HUES64 (cell line): ENCODE results near the gene DGKI.
"Not testable (repeated sequence)": the region's sequence is repeated elsewhere in the genome, so short reads cannot be mapped to it uniquely, and the experiment has no call there.

Experiments
- H3K27ac ChIP-seq: 2 replicates; pipeline ENCODE4 v1.7.0; 2013; ENCODE audit warnings: low read depth, low read length, inconsistent platforms
- H3K27me3 ChIP-seq: 2 replicates; pipeline ENCODE4 v1.6.1; 2013; ENCODE audit warnings: mild to moderate bottlenecking, low read length; ENCODE audit not compliant: insufficient read depth
- H3K36me3 ChIP-seq: 2 replicates; pipeline ENCODE4 v1.6.1; 2013; ENCODE audit warnings: mild to moderate bottlenecking, low read length; ENCODE audit not compliant: insufficient read depth
- H3K4me1 ChIP-seq: 2 replicates; pipeline ENCODE4 v1.6.1; 2013; ENCODE audit warnings: mild to moderate bottlenecking, low read length, moderate library complexity; ENCODE audit not compliant: insufficient read depth
- H3K4me3 ChIP-seq: 2 replicates; pipeline ENCODE4 v1.5.1; 2013; ENCODE audit warnings: mild to moderate bottlenecking, low read length, moderate library complexity
- H3K9ac ChIP-seq: 2 replicates; pipeline ENCODE4 v1.6.1; 2013; ENCODE audit warnings: mild to moderate bottlenecking, low read depth, low read length
- H3K9me3 ChIP-seq: 2 replicates; pipeline ENCODE4 v1.6.1; 2013; ENCODE audit warnings: low read depth, low read length; ENCODE audit not compliant: insufficient read depth
- WGBS: fragments of 150-250, 120-280 bp; methylation state at CpG from one replicate; pipeline ENCODE4 v1.1.7; 2013; ENCODE audit warnings: missing lambda C conversion rate; 5-methylcytosine and 5-hydroxymethylcytosine counted together

DGKI gene

GRCh38 chr7:137832990-137833389 lies 13.8 kb downstream of the DGKI start:
- H3K36me3 ChIP-seq, H3K4me3 ChIP-seq, H3K27me3 ChIP-seq, H3K27ac ChIP-seq, H3K4me1 ChIP-seq, H3K9ac ChIP-seq: not testable (repeated sequence)
- 91% methylated on average over 2 of the region's 2 CpGs for WGBS
- peaks cover 31% of the 10 kb centered on the region for H3K9me3 ChIP-seq

DNA sequence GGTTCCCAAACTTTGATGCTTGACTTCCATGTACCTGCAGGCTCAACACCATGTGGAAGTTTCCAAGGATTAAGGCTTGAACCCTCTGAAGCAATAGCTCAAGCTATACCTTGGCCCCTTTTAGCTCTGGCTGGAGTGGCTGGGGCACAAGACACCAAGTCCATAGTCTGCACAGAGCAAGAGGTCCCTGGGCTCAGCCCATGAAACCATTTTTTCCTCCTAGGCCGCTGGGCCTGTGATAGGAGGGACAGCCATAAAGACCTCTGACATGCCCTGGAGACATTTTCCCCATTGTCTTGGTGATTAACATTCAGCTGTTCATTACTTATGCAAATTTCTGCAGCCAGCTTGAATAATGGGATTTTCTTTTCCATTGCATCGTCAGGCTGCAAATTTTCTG lies 14.4 kb downstream of the DGKI start:
- H3K9me3 ChIP-seq = peaks cover 31% of the 10 kb centered on the region
- no peaks in the 10 kb centered on the region for H3K27me3 ChIP-seq
- H3K4me3 ChIP-seq = no peak overlapping the region
- H3K9ac ChIP-seq = no peak overlapping the region
- H3K36me3 ChIP-seq = no peaks in the 10 kb centered on the region
- H3K4me1 ChIP-seq = no peaks in the 10 kb centered on the region
- no peak overlapping the region for H3K27ac ChIP-seq
- 96% methylated on average over 2 of the region's 2 CpGs for WGBS

GRCh38 chr7:137831555-137831954 lies 15.2 kb downstream of the DGKI start:
- not testable (repeated sequence) for H3K4me3 ChIP-seq, H3K9ac ChIP-seq, H3K4me1 ChIP-seq, H3K36me3 ChIP-seq, H3K27ac ChIP-seq, H3K27me3 ChIP-seq
- peaks cover 31% of the 10 kb centered on the region for H3K9me3 ChIP-seq
- 80% methylated on average over 1 of the region's 1 CpG for WGBS

GRCh38 chr7:137829337-137829992 lies 17.3 kb downstream of the DGKI start:
- H3K27ac ChIP-seq = no peak overlapping the region
- peaks cover 31% of the 10 kb centered on the region for H3K9me3 ChIP-seq
- no peak overlapping the region for H3K9ac ChIP-seq
- 96% methylated on average over 7 of the region's 7 CpGs for WGBS
- no peaks in the 10 kb centered on the region for H3K27me3 ChIP-seq
- no peaks in the 10 kb centered on the region for H3K4me1 ChIP-seq
- no peak overlapping the region for H3K4me3 ChIP-seq
- no peaks in the 10 kb centered on the region for H3K36me3 ChIP-seq

GRCh38 chr7:137828456-137828855 lies 18.3 kb downstream of the DGKI start:
- Histone ChIP-seq H3K27me3 (no peaks in the 10 kb centered on the region), H3K36me3 (no peaks in the 10 kb centered on the region), H3K27ac (no peak overlapping the region), H3K9ac (no peak overlapping the region), H3K4me3 (no peak overlapping the region), H3K4me1 (no peaks in the 10 kb centered on the region), H3K9me3 (peaks cover 26% of the 10 kb centered on the region)
- WGBS = 95% methylated on average over 1 of the region's 1 CpG

- Histone ChIP-seq H3K9ac (no peak overlapping the region), H3K27me3 (no peaks in the 10 kb centered on the region)
Measured at GRCh38 chr7:137825489-137825888, 21.3 kb downstream of the DGKI start.

GRCh38 chr7:137820677-137821420 lies 25.9 kb downstream of the DGKI start:
- Histone ChIP-seq H3K4me1 (peaks cover 23% of the 10 kb centered on the region), H3K9ac (peak overlapping the region; percentile 56), H3K36me3 (no peaks in the 10 kb centered on the region), H3K9me3 (no peaks in the 10 kb centered on the region), H3K4me3 (peak overlapping the region; percentile 21; the same call in 1 of the 2 replicates), H3K27ac (peak overlapping the region; percentile 84), H3K27me3 (no peaks in the 10 kb centered on the region)
- WGBS = 6% methylated on average over 8 of the region's 8 CpGs

More at GRCh38 chr7:137825489-137825888, 21.3 kb downstream of the DGKI start:
- Histone ChIP-seq H3K27ac (no peak overlapping the region), H3K36me3 (no peaks in the 10 kb centered on the region), H3K9me3 (no peaks in the 10 kb centered on the region), H3K4me3 (no peak overlapping the region), H3K4me1 (peaks cover 14% of the 10 kb centered on the region)
- 79% methylated on average over 3 of the region's 3 CpGs for WGBS

GRCh38 chr7:137820156-137820555 lies 26.6 kb downstream of the DGKI start:
- peaks cover 23% of the 10 kb centered on the region for H3K4me1 ChIP-seq

DNA sequence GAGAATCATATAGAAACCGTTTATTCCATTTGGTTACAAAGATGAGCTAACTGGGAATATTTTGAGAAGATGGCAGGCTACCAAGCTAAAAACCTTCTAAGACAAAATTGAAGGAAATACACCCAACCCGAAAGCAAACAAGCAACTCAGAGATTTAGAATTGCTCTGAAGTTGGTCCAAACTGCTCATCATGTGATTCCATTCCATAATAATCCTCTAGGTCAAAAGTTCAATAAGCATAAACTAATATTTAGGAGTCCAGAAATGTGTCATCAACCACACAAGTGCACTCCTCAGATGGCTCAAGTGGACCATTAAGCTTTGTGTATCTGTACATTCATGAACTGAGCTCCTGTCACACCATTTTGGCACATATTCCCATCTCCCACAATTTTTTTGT lies 28.7 kb downstream of the DGKI start:
- no peak overlapping the region for H3K27ac ChIP-seq
- no peaks in the 10 kb centered on the region for H3K9me3 ChIP-seq
- 95% methylated on average over 2 of the region's 2 CpGs for WGBS
- no peaks in the 10 kb centered on the region for H3K27me3 ChIP-seq
- H3K9ac ChIP-seq = no peak overlapping the region
- H3K4me1 ChIP-seq = peaks cover 23% of the 10 kb centered on the region
- no peaks in the 10 kb centered on the region for H3K36me3 ChIP-seq
- H3K4me3 ChIP-seq = no peak overlapping the region

More at GRCh38 chr7:137820156-137820555, 26.6 kb downstream of the DGKI start:
- no peaks in the 10 kb centered on the region for H3K27me3 ChIP-seq
- H3K36me3 ChIP-seq = no peaks in the 10 kb centered on the region
- no peaks in the 10 kb centered on the region for H3K9me3 ChIP-seq
- H3K4me3 ChIP-seq = peak overlapping the region; percentile 21; the same call in 1 of the 2 replicates
- peak overlapping the region; percentile 56 for H3K9ac ChIP-seq
- WGBS = 80% methylated on average over 2 of the region's 2 CpGs
- H3K27ac ChIP-seq = peak overlapping the region; percentile 84

DNA sequence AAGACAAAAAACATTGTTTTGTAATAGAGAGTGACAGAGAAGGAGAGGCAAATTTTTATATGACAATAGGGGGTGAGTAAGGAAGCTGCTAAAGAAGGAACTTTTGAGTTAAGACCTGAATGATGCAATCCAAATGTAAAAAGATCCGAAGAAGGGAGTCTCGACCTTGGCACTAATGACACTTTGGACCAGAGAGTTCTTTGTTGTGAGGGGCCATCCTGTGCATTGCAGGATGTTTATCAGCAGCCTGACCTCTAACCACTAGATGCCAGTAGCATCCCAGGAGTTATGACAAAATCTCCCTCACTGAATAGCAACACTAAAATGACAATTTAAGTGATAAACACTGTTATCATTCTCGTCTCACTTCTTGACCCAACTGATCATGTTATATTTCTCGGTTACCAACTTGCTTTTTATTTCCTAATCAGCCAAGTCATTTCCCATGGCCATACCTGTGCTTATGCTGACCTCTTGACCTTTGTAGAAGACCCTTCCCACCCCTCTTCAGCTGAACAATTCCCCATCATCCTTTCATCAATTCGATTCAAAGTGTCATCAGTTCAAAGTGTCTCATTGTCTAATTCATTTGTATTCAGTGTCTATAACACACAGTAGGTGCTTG lies 30.0 kb downstream of the DGKI start:
- H3K27ac ChIP-seq = no peak overlapping the region
- 74% methylated on average over 5 of the region's 5 CpGs for WGBS
- no peak overlapping the region for H3K9ac ChIP-seq
- peaks cover 22% of the 10 kb centered on the region for H3K4me1 ChIP-seq
- no peak overlapping the region for H3K4me3 ChIP-seq
- H3K9me3 ChIP-seq = no peaks in the 10 kb centered on the region
- H3K27me3 ChIP-seq = no peaks in the 10 kb centered on the region
- H3K36me3 ChIP-seq = no peaks in the 10 kb centered on the region

DNA sequence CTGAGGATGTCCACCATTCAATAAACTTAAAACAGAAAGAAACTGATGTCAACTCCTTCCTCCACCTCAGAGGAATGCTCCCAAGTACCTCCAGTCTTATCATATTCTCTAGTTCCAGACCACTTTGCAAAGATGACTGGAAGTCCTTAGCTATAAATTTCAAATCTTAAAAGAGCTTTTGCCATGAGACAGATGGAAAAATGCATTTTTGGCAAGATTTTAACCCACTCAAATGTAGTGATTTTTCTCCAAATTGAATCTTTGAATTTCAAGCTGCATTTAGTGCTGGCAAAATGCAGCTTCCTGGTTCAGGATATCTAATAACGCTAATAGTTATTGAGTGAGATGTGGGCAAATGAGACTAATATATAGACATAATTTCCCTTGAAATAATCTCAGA lies 33.2 kb downstream of the DGKI start:
- H3K27me3 ChIP-seq = no peaks in the 10 kb centered on the region
- no peak overlapping the region for H3K27ac ChIP-seq
- H3K9ac ChIP-seq = no peak overlapping the region
- H3K36me3 ChIP-seq = no peaks in the 10 kb centered on the region
- no peaks in the 10 kb centered on the region for H3K9me3 ChIP-seq
- no peak overlapping the region for H3K4me3 ChIP-seq
- 100% methylated on average over 1 of the region's 1 CpG for WGBS
- no peaks in the 10 kb centered on the region for H3K4me1 ChIP-seq
